K562 (cell line): Measurements from ENCODE around the gene CEL. TPM values are rescaled to one million over a fixed set of nuclear protein-coding genes. Genes with fewer than 3 reads are reported as not detected.
A peak's percentile ranks its signal among the peaks of the same experiment; 100 is the strongest.

Experiments
- ATF7 ChIP-seq: fragments of 450-650 bp; IDR thresholded peaks from 2 replicates; pipeline ENCODE4 v1.7.1; 2014; ENCODE audit warnings: mild to moderate bottlenecking, moderate library complexity
- CHCHD3 ChIP-seq: fragments of 250-450 bp; sonication (Bioruptor Pico); IDR thresholded peaks from 2 replicates; pipeline ENCODE4 v2.1.2; 2022; ENCODE audit warnings: mild to moderate bottlenecking
- E2F6 ChIP-seq, 2 experiments: IDR thresholded peaks; 2 replicates each; pipeline ENCODE4 v1.6.1; 2011; ENCODE audit warnings: borderline replicate concordance in 1 of 2, control low read depth in 1 of 2, low read depth in 1 of 2, low read length in 1 of 2, mild to moderate bottlenecking in 1 of 2, mixed read lengths in 1 of 2, moderate library complexity in 1 of 2; ENCODE audit not compliant: insufficient read depth in 1 of 2, insufficient read length in 1 of 2, poor library complexity in 1 of 2, severe bottlenecking in 1 of 2; ENCODE audit errors: extremely low read depth in 1 of 2
- FUS ChIP-seq: fragments of 200-400 bp; formaldehyde crosslinking; optimal IDR thresholded peaks from 2 replicates; pipeline ENCODE3; 2017; ENCODE audit warnings: low read depth, low read length
- HIVEP1 ChIP-seq: fragments of 250-450 bp; sonication (Bioruptor Pico); IDR thresholded peaks from 2 replicates; pipeline ENCODE4 v1.4.0; 2020; ENCODE audit warnings: mild to moderate bottlenecking
- HNRNPL ChIP-seq: fragments of 200-400 bp; formaldehyde crosslinking; IDR thresholded peaks from 2 replicates; pipeline ENCODE4 v1.6.1; 2017; ENCODE audit warnings: low read depth, mild to moderate bottlenecking, low read length
- ID3 ChIP-seq, 2 experiments: fragments of 250-450 bp in 1 of 2; fragments of 450-650 bp in 1 of 2; sonication (Bioruptor Pico) in 1 of 2; IDR thresholded peaks; 2 replicates each; pipeline versions ENCODE4 v1.6.1 to v1.8.0; 2016 to 2021; ENCODE audit warnings: mild to moderate bottlenecking in 2 of 2, moderate library complexity in 2 of 2, missing compliant biosample characterization in 1 of 2, missing genetic modification characterization in 1 of 2
- JUND ChIP-seq, 2 experiments: IDR thresholded peaks; 2 replicates in 1 of 2; 3 replicates in 1 of 2; pipeline ENCODE4 v1.6.1; 2011; ENCODE audit warnings: borderline replicate concordance in 2 of 2, low read depth in 2 of 2, low read length in 2 of 2, improper control_type of control experiment in 1 of 2, missing biosample characterization in 1 of 2, missing genetic modification characterization in 1 of 2, missing genetic modification reagents in 1 of 2
- LCOR ChIP-seq: sonication (generic); formaldehyde crosslinking; IDR thresholded peaks from 2 replicates; pipeline ENCODE4 v1.8.0; 2022; ENCODE audit warnings: mild to moderate bottlenecking, missing genetic modification reagents
- NCOA1 ChIP-seq: fragments of 450-650 bp; IDR thresholded peaks from 2 replicates; pipeline ENCODE4 v1.6.1; 2016; ENCODE audit warnings: low read depth
- PHF8 ChIP-seq: fragments of 200-600 bp; sonication (generic); IDR thresholded peaks from 2 replicates; pipeline ENCODE4 v1.6.1; 2012; ENCODE audit warnings: mixed run types, mild to moderate bottlenecking, inconsistent platforms, low read length, moderate library complexity, borderline replicate concordance
- PRPF4 ChIP-seq: fragments of 200-400 bp; formaldehyde crosslinking; IDR thresholded peaks from one replicate; pipeline ENCODE4 v1.6.1; 2017; ENCODE audit warnings: low read length, low read depth, mild to moderate bottlenecking; ENCODE audit not compliant: insufficient read depth, poor library complexity, severe bottlenecking
- SOX6 ChIP-seq: fragments of 450-650 bp; IDR thresholded peaks from 2 replicates; pipeline ENCODE4 v1.6.1; 2014; ENCODE audit warnings: mild to moderate bottlenecking
- SRSF9 ChIP-seq: fragments of 200-400 bp; formaldehyde crosslinking; IDR thresholded peaks from 2 replicates; pipeline ENCODE4 v1.6.1; 2017; ENCODE audit warnings: low read depth, low read length, borderline replicate concordance
- TAF7 ChIP-seq: fragments of 450-650 bp; IDR thresholded peaks from 2 replicates; pipeline ENCODE4 v1.6.1; 2016; ENCODE audit warnings: missing genetic modification characterization, missing compliant biosample characterization
- TAL1 ChIP-seq: fragments of 450-650 bp; IDR thresholded peaks from 2 replicates; pipeline ENCODE4 v1.6.1; 2016; ENCODE audit warnings: mild to moderate bottlenecking
- ZBTB49 ChIP-seq: sonication (generic); formaldehyde crosslinking; IDR thresholded peaks from 2 replicates; pipeline ENCODE4 v1.8.0; 2022; ENCODE audit warnings: missing genetic modification reagents, mild to moderate bottlenecking, borderline replicate concordance
- ZNF140 ChIP-seq: fragments of 250-450 bp; sonication (Bioruptor Pico); IDR thresholded peaks from 2 replicates; pipeline ENCODE4 v1.8.0; 2021; ENCODE audit warnings: moderate library complexity, mild to moderate bottlenecking, inconsistent platforms
- ZNF263 ChIP-seq: sonication (generic); formaldehyde crosslinking; IDR thresholded peaks from 2 replicates; pipeline ENCODE4 v1.8.0; 2022; ENCODE audit warnings: mild to moderate bottlenecking, missing genetic modification reagents, borderline replicate concordance
- polyA plus RNA-seq, 8 experiments: library from polyadenylated mRNA; depleted of rRNA in 4 of 8; stranded (reverse) in 5 of 8; unstranded in 3 of 8; fragments of >200 nt; fragmentation: Nextera tagmentation in 2 of 8; fragmentation: Illumina TruSeq in 1 of 8; extraction: Ambion mirVana in 2 of 8; extraction: Trizol in 1 of 8; gene quantifications; 2 replicates each; pipeline versions ENCODE4 v1.2.1 to v1.2.3, GENCODE V29; 2011 to 2014; ENCODE audit warnings: inconsistent platforms in 1 of 8, missing spikeins in 1 of 8
- total RNA-seq, 7 experiments: library from RNA; depleted of rRNA in 6 of 7; stranded (reverse); fragments of >200 nt in 6 of 7; fragmentation: Illumina TruSeq in 2 of 7; extraction: Trizol in 2 of 7; gene quantifications; 2 replicates each; pipeline versions ENCODE4 v1.2.1 to v1.2.3, GENCODE V29; 2011 to 2021; ENCODE audit warnings: low replicate concordance in 1 of 7
- TF ChIP-seq, protein P1 (sequence below): sonication (generic); formaldehyde crosslinking; IDR thresholded peaks from 2 replicates; pipeline ENCODE4 v1.8.0; 2022; ENCODE audit warnings: mild to moderate bottlenecking, missing genetic modification reagents, borderline replicate concordance

Gene CEL
- total and polyA plus RNA-seq, 9 of the 15 experiments (the other 6 are each of a cell fraction or from before 2014, with no cell fraction given): 0.09 to 3.0 (median 0.51) TPM; not detected in 2

DNA sequence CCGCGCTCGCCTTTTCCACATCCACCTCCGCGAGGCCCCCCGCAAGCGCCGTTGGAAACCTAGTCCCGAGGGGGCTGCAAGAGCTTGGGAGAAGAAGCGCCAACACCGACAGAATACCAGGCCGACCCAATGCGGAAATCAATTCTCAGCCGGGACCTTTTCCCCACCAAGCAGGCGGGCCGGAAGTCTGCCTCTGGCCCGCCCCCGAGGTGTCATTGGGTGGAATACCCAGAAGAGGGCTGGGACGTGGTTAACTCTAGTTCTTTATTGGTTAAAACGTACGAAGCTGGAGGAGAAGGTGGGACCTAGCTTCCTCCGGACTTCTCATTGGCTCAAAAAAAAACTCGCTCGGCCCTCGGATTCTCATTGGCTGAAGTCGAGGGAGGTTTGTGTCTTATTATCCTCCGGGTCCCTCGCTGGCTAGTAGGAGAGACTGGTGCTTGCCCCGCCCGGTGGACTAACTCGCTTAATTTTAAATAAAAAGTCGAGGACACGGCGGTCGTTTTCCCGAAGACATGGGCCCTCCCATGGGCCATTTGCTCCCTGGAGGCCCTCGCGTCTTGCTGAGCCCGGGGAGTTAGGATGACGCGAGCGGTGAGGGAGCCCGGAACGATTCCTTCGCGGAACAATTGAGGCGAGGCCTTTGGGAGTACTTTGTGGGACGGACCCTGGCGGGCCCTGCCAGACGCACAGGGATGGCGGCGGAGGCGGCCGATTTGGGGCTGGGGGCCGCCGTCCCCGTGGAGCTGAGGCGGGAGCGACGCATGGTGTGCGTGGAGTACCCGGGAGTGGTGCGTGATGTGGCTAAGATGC is 31.3 kb upstream of the CEL start, which contains the start of gene GTF3C5 (continued):
- no peak for TF ChIP-seq ID3 (CRISPR knock-in tag; IDR thresholded peaks at IDR 0.05)
- peak; percentile 84 for TF ChIP-seq ID3 (tag; IDR thresholded peaks at IDR 0.05)
- 0 out of 2 replicates have a peak, but pooled peaks have one; percentile 16 for TF ChIP-seq JUND (IDR thresholded peaks at IDR 0.05; ENCODE audit: borderline replicate concordance, low read depth, low read length)
- peak; percentile 66; the same call in 2 of the 3 replicates for TF ChIP-seq JUND (tag; IDR thresholded peaks at IDR 0.05; ENCODE audit: borderline replicate concordance, low read depth, low read length)
- 0 out of 2 replicates have a peak, but pooled peaks have one; percentile 18 for TF ChIP-seq TAL1
- TF ChIP-seq FUS: no peak
- TF ChIP-seq LCOR (CRISPR knock-in tag): peak; percentile 75; the same call in 1 of the 2 replicates
- peak; percentile 89 for TF ChIP-seq ATF7
- no peak for TF ChIP-seq HIVEP1
- TF ChIP-seq, protein P1, sequence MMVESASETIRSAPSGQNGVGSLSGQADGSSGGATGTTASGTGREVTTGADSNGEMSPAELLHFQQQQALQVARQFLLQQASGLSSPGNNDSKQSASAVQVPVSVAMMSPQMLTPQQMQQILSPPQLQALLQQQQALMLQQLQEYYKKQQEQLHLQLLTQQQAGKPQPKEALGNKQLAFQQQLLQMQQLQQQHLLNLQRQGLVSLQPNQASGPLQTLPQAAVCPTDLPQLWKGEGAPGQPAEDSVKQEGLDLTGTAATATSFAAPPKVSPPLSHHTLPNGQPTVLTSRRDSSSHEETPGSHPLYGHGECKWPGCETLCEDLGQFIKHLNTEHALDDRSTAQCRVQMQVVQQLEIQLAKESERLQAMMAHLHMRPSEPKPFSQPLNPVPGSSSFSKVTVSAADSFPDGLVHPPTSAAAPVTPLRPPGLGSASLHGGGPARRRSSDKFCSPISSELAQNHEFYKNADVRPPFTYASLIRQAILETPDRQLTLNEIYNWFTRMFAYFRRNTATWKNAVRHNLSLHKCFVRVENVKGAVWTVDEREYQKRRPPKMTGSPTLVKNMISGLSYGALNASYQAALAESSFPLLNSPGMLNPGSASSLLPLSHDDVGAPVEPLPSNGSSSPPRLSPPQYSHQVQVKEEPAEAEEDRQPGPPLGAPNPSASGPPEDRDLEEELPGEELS (CRISPR knock-in tag): peak; percentile 62; the same call in 1 of the 2 replicates
- TF ChIP-seq ZNF140 (CRISPR knock-in tag): no peak
- peak; percentile 80 for TF ChIP-seq PHF8
- TF ChIP-seq HNRNPL: peak; percentile 24; the same call in 1 of the 2 replicates
- TF ChIP-seq E2F6 (IDR thresholded peaks at IDR 0.05; ENCODE audit: borderline replicate concordance in 1 of 2, extremely low read depth in 1 of 2, insufficient read depth in 1 of 2, insufficient read length in 1 of 2, low read depth in 1 of 2, low read length in 1 of 2, poor library complexity in 1 of 2, severe bottlenecking in 1 of 2): peak; percentile 14 to 71
- no peak for TF ChIP-seq CHCHD3 (CRISPR knock-in tag)
- TF ChIP-seq TAF7 (tag): peak; percentile 99
- peak; percentile 68 for TF ChIP-seq ZNF263 (CRISPR knock-in tag)
- peak; percentile 99 for TF ChIP-seq NCOA1
- 0 out of 2 replicates have a peak, but pooled peaks have one; percentile 43 for TF ChIP-seq SOX6
- TF ChIP-seq PRPF4: no peak
- no peak for TF ChIP-seq ZBTB49 (CRISPR knock-in tag)
- TF ChIP-seq SRSF9: no peak
